Thyroid gland (tissue), 4 donors: Measurements from ENCODE around the gene TEX51. TPM values are rescaled to one million over a fixed set of nuclear protein-coding genes. Genes with fewer than 3 reads are reported as not detected.

Source experiments
- DNase-seq, 2 donors: peaks; one replicate each; pipeline ENCODE4 v3.0.0-alpha.2; 2019
- H3K27ac ChIP-seq, 3 donors: fragments of 200-600 bp; sonication (generic); 1 replicate in 2 of 3; 2 replicates in 1 of 3; pipeline ENCODE4 v1.5.1; 2016 to 2019; ENCODE audit warnings: mild to moderate bottlenecking in 1 of 3, moderate library complexity in 1 of 3
- H3K27me3 ChIP-seq: fragments of 200-600 bp; sonication (generic); one replicate; pipeline ENCODE4 v1.5.1; 2019
- H3K36me3 ChIP-seq, 2 donors: fragments of 200-600 bp; sonication (generic); one replicate each; pipeline ENCODE4 v1.5.1; 2016 to 2019
- H3K4me1 ChIP-seq, 2 donors: fragments of 200-600 bp; sonication (generic); one replicate each; pipeline ENCODE4 v1.5.1; 2017 to 2019
- H3K4me3 ChIP-seq, 3 donors: fragments of 200-600 bp; sonication (generic); replicated peaks in 1 of 3; 1 replicate in 2 of 3; 2 replicates in 1 of 3; pipeline ENCODE4 v1.5.1; 2016; ENCODE audit warnings: mild to moderate bottlenecking in 1 of 3
- H3K9me3 ChIP-seq: fragments of 200-600 bp; sonication (generic); one replicate; pipeline ENCODE4 v1.5.1; 2017
- POLR2A ChIP-seq, 2 donors: fragments of 450-650 bp; IDR thresholded peaks; one replicate each; pipeline ENCODE4 v1.6.1; 2017; ENCODE audit warnings: antibody characterized with exemption in 2 of 2, mild to moderate bottlenecking in 2 of 2, moderate library complexity in 1 of 2
- WGBS, 2 donors: methylation state at CpG; one replicate each; pipeline ENCODE4 v1.1.5; 2017; 5-methylcytosine and 5-hydroxymethylcytosine counted together
- intact Hi-C: fragments of 100-400 bp; cut with DNase I; formaldehyde crosslinking; loops from one replicate; pipeline ENCODE4 v1.15.1; 2023
- total RNA-seq, 4 donors: library from RNA; depleted of rRNA; stranded (reverse); fragments of >200 nt; gene quantifications; one replicate each; pipeline ENCODE4 v1.2.3, GENCODE V29; 2016
- TF ChIP-seq, protein P1 (sequence below), 6 experiments: fragments of 200-600 bp in 3 of 6; fragments of 450-650 bp in 3 of 6; sonication (generic) in 3 of 6; IDR thresholded peaks; one replicate each; pipeline ENCODE4 v1.5.1; 2016 to 2019; ENCODE audit warnings: antibody characterized with exemption in 6 of 6, mild to moderate bottlenecking in 2 of 6, inconsistent platforms in 1 of 6, moderate library complexity in 1 of 6

TEX51 gene
- total RNA-seq, 4 donors from 2014 or later: not detected

DNA sequence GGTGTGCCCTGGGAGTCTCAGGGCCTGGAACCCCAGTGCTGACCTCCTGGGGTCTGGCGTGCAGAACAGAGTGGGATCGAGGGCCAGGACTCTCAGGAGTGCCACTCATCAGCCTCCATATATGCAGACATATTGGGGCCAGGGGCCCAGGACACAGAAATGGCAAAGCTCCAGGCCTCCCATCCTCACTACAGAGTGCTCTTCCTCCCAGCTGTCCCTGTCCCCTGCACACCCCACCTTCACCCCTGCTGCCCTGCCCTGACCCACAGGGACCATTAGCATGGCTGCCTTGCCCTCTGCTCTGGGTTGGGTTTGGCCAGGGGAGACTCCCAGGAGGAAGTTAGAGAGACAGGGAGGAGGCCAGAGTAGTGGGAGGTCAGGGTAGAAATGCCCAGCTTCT is 2.8 kb downstream of the TEX51 start:
- intact Hi-C loops: no loop called here
- H3K9me3 ChIP-seq: no peaks in the 10 kb centered on the region
- no peak overlapping the region for H3K27ac ChIP-seq
- H3K36me3 ChIP-seq: no peaks in the 10 kb centered on the region
- no peak overlapping the region for H3K4me3 ChIP-seq
- H3K27me3 ChIP-seq: no peaks in the 10 kb centered on the region
- DNase-seq: no peak
- no peak for TF ChIP-seq POLR2A (IDR thresholded peaks at IDR 0.05)
- TF ChIP-seq, protein P1, sequence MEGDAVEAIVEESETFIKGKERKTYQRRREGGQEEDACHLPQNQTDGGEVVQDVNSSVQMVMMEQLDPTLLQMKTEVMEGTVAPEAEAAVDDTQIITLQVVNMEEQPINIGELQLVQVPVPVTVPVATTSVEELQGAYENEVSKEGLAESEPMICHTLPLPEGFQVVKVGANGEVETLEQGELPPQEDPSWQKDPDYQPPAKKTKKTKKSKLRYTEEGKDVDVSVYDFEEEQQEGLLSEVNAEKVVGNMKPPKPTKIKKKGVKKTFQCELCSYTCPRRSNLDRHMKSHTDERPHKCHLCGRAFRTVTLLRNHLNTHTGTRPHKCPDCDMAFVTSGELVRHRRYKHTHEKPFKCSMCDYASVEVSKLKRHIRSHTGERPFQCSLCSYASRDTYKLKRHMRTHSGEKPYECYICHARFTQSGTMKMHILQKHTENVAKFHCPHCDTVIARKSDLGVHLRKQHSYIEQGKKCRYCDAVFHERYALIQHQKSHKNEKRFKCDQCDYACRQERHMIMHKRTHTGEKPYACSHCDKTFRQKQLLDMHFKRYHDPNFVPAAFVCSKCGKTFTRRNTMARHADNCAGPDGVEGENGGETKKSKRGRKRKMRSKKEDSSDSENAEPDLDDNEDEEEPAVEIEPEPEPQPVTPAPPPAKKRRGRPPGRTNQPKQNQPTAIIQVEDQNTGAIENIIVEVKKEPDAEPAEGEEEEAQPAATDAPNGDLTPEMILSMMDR (IDR thresholded peaks at IDR 0.05): no peak
- H3K4me1 ChIP-seq: no peaks in the 10 kb centered on the region
- 90 to 94% methylated on average over 2 of the region's 2 CpGs for WGBS, 2 donors

DNA sequence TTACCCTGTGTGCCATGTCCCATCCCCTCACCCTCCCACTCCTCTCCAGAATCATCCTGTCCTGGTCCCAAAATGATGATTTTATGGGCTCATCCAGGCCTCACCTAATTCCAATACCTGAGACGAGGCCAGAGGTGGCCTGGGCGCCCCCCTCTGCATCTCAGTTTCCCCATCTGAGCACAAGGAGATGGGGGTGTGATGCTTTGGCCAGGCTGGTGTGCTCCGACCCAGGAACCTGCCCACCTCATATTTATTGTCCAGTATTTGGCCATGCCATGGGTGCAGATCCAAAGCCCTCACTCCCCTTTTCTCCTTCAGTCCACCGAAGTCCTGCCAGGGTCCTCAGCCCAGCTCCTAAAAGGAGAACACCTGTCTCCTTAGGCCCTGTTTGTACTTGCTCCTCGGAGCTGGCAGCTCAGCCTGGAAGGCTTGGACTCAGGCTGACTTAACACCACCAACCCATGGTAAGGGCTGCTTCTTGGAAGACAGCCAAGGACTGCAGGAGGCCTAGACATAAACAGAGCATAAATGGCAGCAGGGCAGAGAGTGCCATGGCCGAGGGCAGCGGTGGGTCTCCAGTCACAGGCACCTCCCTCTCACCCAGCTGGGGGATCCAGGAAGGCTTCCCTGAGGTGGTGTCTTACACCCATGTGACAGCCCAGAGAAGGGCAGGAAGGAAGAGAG is 3.6 kb downstream of the TEX51 start:
- TF ChIP-seq, protein P1 (IDR thresholded peaks at IDR 0.05): no peak
- no peak for TF ChIP-seq POLR2A (IDR thresholded peaks at IDR 0.05)
- H3K9me3 ChIP-seq: no peaks in the 10 kb centered on the region
- no peaks in the 10 kb centered on the region for H3K36me3 ChIP-seq
- no peak for DNase-seq
- no peak overlapping the region for H3K27ac ChIP-seq
- no peak overlapping the region for H3K4me3 ChIP-seq
- H3K27me3 ChIP-seq: no peaks in the 10 kb centered on the region
- 62 to 66% methylated on average over 7 of the region's 7 CpGs for WGBS, 2 donors
- intact Hi-C loops: no loop called here
- H3K4me1 ChIP-seq: no peaks in the 10 kb centered on the region

DNA sequence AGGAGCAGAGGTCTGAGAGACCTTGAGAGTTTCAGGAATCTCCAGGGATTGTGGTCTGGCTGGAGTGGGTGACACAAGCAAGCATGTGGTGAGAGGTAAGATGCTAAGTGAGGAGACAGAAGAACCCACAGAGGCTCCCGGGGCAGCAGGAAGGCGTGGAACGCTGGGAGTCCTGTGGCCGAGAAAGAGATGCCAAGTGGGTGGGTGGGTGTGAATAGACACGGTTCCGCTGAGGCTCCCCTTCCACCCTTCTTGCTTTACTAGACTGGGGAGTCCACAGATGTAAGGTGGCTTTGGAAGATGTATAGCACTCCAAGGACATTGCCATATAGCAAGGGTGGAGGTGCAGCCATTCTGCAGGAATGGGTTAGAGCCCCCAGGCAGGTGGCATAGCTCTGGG is 4.2 kb downstream of the TEX51 start:
- no peak overlapping the region for H3K27ac ChIP-seq
- no peaks in the 10 kb centered on the region for H3K36me3 ChIP-seq
- intact Hi-C loops: no loop called here
- H3K27me3 ChIP-seq: no peaks in the 10 kb centered on the region
- 92% methylated on average over 6 of the region's 6 CpGs for WGBS, 2 donors
- no peaks in the 10 kb centered on the region for H3K4me1 ChIP-seq
- no peak for DNase-seq
- TF ChIP-seq POLR2A (IDR thresholded peaks at IDR 0.05): no peak
- TF ChIP-seq, protein P1 (IDR thresholded peaks at IDR 0.05): no peak
- no peak overlapping the region for H3K4me3 ChIP-seq
- H3K9me3 ChIP-seq: no peaks in the 10 kb centered on the region

GRCh38 chr2:126905991-126906390 is 7.3 kb downstream of the TEX51 start:
- Histone ChIP-seq H3K36me3 (no peaks in the 10 kb centered on the region), H3K27ac (no peak overlapping the region), H3K4me1 (no peaks in the 10 kb centered on the region), H3K4me3 (no peak overlapping the region), H3K9me3 (no peaks in the 10 kb centered on the region), H3K27me3 (no peaks in the 10 kb centered on the region)
- no peak for DNase-seq
- WGBS, 2 donors: 92 to 93% methylated on average over 5 of the region's 5 CpGs
- no peak for TF ChIP-seq POLR2A (IDR thresholded peaks at IDR 0.05)
- TF ChIP-seq, protein P1 (IDR thresholded peaks at IDR 0.05): no peak
- intact Hi-C loops: no loop called here

- TF ChIP-seq POLR2A (IDR thresholded peaks at IDR 0.05): no peak
- TF ChIP-seq, protein P1 (IDR thresholded peaks at IDR 0.05): no peak
- WGBS, 2 donors: 79 to 88% methylated on average over 6 of the region's 6 CpGs
- intact Hi-C loops: no loop called here
- Histone ChIP-seq H3K9me3 (no peaks in the 10 kb centered on the region), H3K4me1 (no peaks in the 10 kb centered on the region), H3K27me3 (no peaks in the 10 kb centered on the region), H3K4me3 (no peak overlapping the region), H3K36me3 (no peaks in the 10 kb centered on the region), H3K27ac (no peak overlapping the region)
- no peak for DNase-seq
These were observed 8.1 kb downstream of the TEX51 start for GRCh38 chr2:126906781-126907180.
